OCI-LY3 (cell line): ENCODE data around the gene CAP2.

ENCODE experiments used
- CTCF ChIP-seq: fragments of 200-600, 300-600 bp; sonication (generic); IDR thresholded peaks from 2 replicates; pipeline ENCODE4 v1.5.1; 2014; ENCODE audit warnings: antibody characterized with exemption, low read length, low read depth
- EZH2phosphoT487 ChIP-seq: fragments of 200-600 bp; shearing (Covaris generic); IDR thresholded peaks from 2 replicates; pipeline ENCODE4 v1.6.1; 2018; ENCODE audit warnings: antibody characterized with exemption, mixed run types, low read depth

GRCh38 chr6:17355404-17355774 lies 38.0 kb upstream of the CAP2 start:
- TF ChIP-seq CTCF = no peak
- no peak for TF ChIP-seq EZH2phosphoT487
